ENCODE measurements around the gene SMIM33. TPM values are rescaled to one million over a fixed set of nuclear protein-coding genes. Genes with fewer than 3 reads are reported as not detected.

Gene SMIM33
- total and polyA plus RNA-seq, 10 of the 15 experiments (the other 5 are each of a cell fraction or from before 2014, with no cell fraction given): 0.03 to 0.25 (median 0.07) TPM; not detected in 4

- TF ChIP-seq MAX (IDR thresholded peaks at IDR 0.05; ENCODE audit: low read depth, low read length) (no peak), HSF1 (IDR thresholded peaks at IDR 0.05; ENCODE audit: low read depth, low read length) (no peak), SMARCA5 (IDR thresholded peaks at IDR 0.05) (no peak), ZBTB11 (CRISPR knock-in tag; IDR thresholded peaks at IDR 0.05) (no peak), EZH2 (IDR thresholded peaks at IDR 0.05; ENCODE audit: borderline replicate concordance, control insufficient read depth, low read depth, low read length) (no peak), CEBPZ (IDR thresholded peaks at IDR 0.05; ENCODE audit: low read depth, low read length) (no peak), TCF12 (IDR thresholded peaks at IDR 0.05; ENCODE audit: low read depth, low read length) (no peak), NRF1 (conservative IDR thresholded peaks at IDR 0.05; ENCODE audit: low read depth, low read length) (no peak)
Observed at GRCh38 chr5:139431706-139432105, 39.1 kb upstream of the SMIM33 start (continued).

All from GM12878 (cell line).